Ramos (cell line): Measurements from ENCODE around the gene PLD5.
"Not testable (repeated sequence)": the region's sequence is repeated elsewhere in the genome, so short reads cannot be mapped to it uniquely, and the experiment has no call there.

Experiments used
- in situ Hi-C: fragments of 300-500 bp; cut with MboI; formaldehyde crosslinking; loops from one replicate; pipeline ENCODE4 v1.14.3; 2022; ENCODE audit warnings: low sequenced_read_pairs; ENCODE audit not compliant: unreplicated experiment

The PLD5 gene

GRCh38 chr1:242224461-242224860 is 300.0 kb downstream of the PLD5 start:
- in situ Hi-C loops, result no loop called here

- in situ Hi-C loops, result no loop called here
Measured at GRCh38 chr1:242219905-242220304, 304.6 kb downstream of the PLD5 start.

- in situ Hi-C loops, result no loop called here
Measured at GRCh38 chr1:242219298-242219901, 305.1 kb downstream of the PLD5 start.

- in situ Hi-C loops, result no loop called here
Measured at GRCh38 chr1:242216368-242216767, 308.1 kb downstream of the PLD5 start.

- in situ Hi-C loops, result not testable (repeated sequence)
Measured at GRCh38 chr1:242214455-242214854, 310.0 kb downstream of the PLD5 start.

- in situ Hi-C loops, result not testable (repeated sequence)
Measured at GRCh38 chr1:242212961-242213360, 311.5 kb downstream of the PLD5 start.

- in situ Hi-C loops, result no loop called here
Measured at GRCh38 chr1:242212401-242212800, 312.1 kb downstream of the PLD5 start.

GRCh38 chr1:242211254-242212022 is 313.1 kb downstream of the PLD5 start:
- in situ Hi-C loops, result no loop called here

- in situ Hi-C loops, result not testable (repeated sequence)
Measured at GRCh38 chr1:242210316-242210715, 314.2 kb downstream of the PLD5 start.

GRCh38 chr1:242209063-242209462 is 315.4 kb downstream of the PLD5 start:
- in situ Hi-C loops, result no loop called here

- in situ Hi-C loops, result no loop called here
Measured at GRCh38 chr1:242208021-242208420, 316.5 kb downstream of the PLD5 start.

- in situ Hi-C loops, result no loop called here
Measured at GRCh38 chr1:242206994-242207393, 317.5 kb downstream of the PLD5 start.

- in situ Hi-C loops, result no loop called here
Measured at GRCh38 chr1:242205622-242206489, 318.6 kb downstream of the PLD5 start.

- in situ Hi-C loops, result no loop called here
Measured at GRCh38 chr1:242203262-242203661, 321.2 kb downstream of the PLD5 start.

GRCh38 chr1:242201090-242201489 is 323.4 kb downstream of the PLD5 start:
- in situ Hi-C loops, result no loop called here

- in situ Hi-C loops, result no loop called here
Measured at GRCh38 chr1:242199776-242200458, 324.6 kb downstream of the PLD5 start.

- in situ Hi-C loops, result no loop called here
Measured at GRCh38 chr1:242197907-242198820, 326.3 kb downstream of the PLD5 start.

GRCh38 chr1:242196914-242197313 is 327.6 kb downstream of the PLD5 start:
- in situ Hi-C loops, result no loop called here

- in situ Hi-C loops, result no loop called here
Measured at GRCh38 chr1:242196101-242196500, 328.4 kb downstream of the PLD5 start.
